VCaP (cell line): ENCODE measurements around the gene ABCA5.
"Not testable (repeated sequence)": the region's sequence is repeated elsewhere in the genome, so short reads cannot be mapped to it uniquely, and the experiment has no call there.

Experiments used
- H3K27ac ChIP-seq: fragments of 450-650 bp; 2 replicates; pipeline ENCODE4 v1.5.1; 2017
- CTCF ChIP-seq: fragments of 450-650 bp; conservative IDR thresholded peaks from 2 replicates; pipeline ENCODE4 v1.5.1; 2017; ENCODE audit warnings: mild to moderate bottlenecking, moderate library complexity

The ABCA5 gene

GRCh38 chr17:69282002-69282401, 44.9 kb downstream of the ABCA5 start:
- H3K27ac ChIP-seq = no peak overlapping the region
- TF ChIP-seq CTCF = no peak

- H3K27ac ChIP-seq = not testable (repeated sequence)
Measured at GRCh38 chr17:69276279-69276678, 50.7 kb downstream of the ABCA5 start.

- no peak for TF ChIP-seq CTCF
- H3K27ac ChIP-seq = no peak overlapping the region
Measured at GRCh38 chr17:69275751-69276150, 51.2 kb downstream of the ABCA5 start.

- no peak overlapping the region for H3K27ac ChIP-seq
- TF ChIP-seq CTCF = no peak
Measured at GRCh38 chr17:69271023-69271422, 55.9 kb downstream of the ABCA5 start.

GRCh38 chr17:69269131-69269998, 57.6 kb downstream of the ABCA5 start:
- TF ChIP-seq CTCF = no peak
- H3K27ac ChIP-seq = no peak overlapping the region

- no peak for TF ChIP-seq CTCF
Measured at GRCh38 chr17:69268543-69269014, 58.4 kb downstream of the ABCA5 start.

GRCh38 chr17:69267219-69267618, 59.7 kb downstream of the ABCA5 start:
- no peak for TF ChIP-seq CTCF

More at GRCh38 chr17:69268543-69269014, 58.4 kb downstream of the ABCA5 start:
- H3K27ac ChIP-seq = no peak overlapping the region

GRCh38 chr17:69265873-69266272, 61.1 kb downstream of the ABCA5 start:
- TF ChIP-seq CTCF = no peak
- H3K27ac ChIP-seq = no peak overlapping the region

More at GRCh38 chr17:69267219-69267618, 59.7 kb downstream of the ABCA5 start:
- no peak overlapping the region for H3K27ac ChIP-seq
